ENCODE results near the gene AQP7.
"Not testable (repeated sequence)": the region's sequence is repeated elsewhere in the genome, so short reads cannot be mapped to it uniquely, and the experiment has no call there.

The AQP7 gene

GRCh38 chr9:33374634-33375237, 27.6 kb downstream of the AQP7 start:
- Histone ChIP-seq H3K27me3 (no peaks in the 10 kb centered on the region), H3K36me3 (peaks cover 17% of the 10 kb centered on the region), H3K4me3 (ENCODE audit: low read depth, low read length) (no peak overlapping the region), H3K9me3 (no peaks in the 10 kb centered on the region), H3K4me1 (peaks cover 15% of the 10 kb centered on the region)
- peak; percentile 80 for DNase-seq
- TF ChIP-seq CTCF (IDR thresholded peaks at IDR 0.05; ENCODE audit: low read depth, low read length): peak; percentile 97

- Histone ChIP-seq H3K36me3 (peaks cover 23% of the 10 kb centered on the region), H3K4me3 (ENCODE audit: low read depth, low read length) (no peak overlapping the region), H3K9me3 (no peaks in the 10 kb centered on the region), H3K4me1 (peaks cover 15% of the 10 kb centered on the region), H3K27me3 (no peaks in the 10 kb centered on the region)
- DNase-seq: no peak
- no peak for TF ChIP-seq CTCF (IDR thresholded peaks at IDR 0.05; ENCODE audit: low read depth, low read length)
Observed at GRCh38 chr9:33374190-33374589, 28.2 kb downstream of the AQP7 start.

- Histone ChIP-seq H3K9me3 (no peaks in the 10 kb centered on the region), H3K4me1 (peaks cover 15% of the 10 kb centered on the region), H3K36me3 (peaks cover 31% of the 10 kb centered on the region), H3K27me3 (no peaks in the 10 kb centered on the region), H3K4me3 (ENCODE audit: low read depth, low read length) (no peak overlapping the region)
- no peak for DNase-seq
- no peak for TF ChIP-seq CTCF (IDR thresholded peaks at IDR 0.05; ENCODE audit: low read depth, low read length)
Observed at GRCh38 chr9:33372900-33373299, 29.5 kb downstream of the AQP7 start.

GRCh38 chr9:33366979-33367480, 35.3 kb downstream of the AQP7 start:
- no peaks in the 10 kb centered on the region for H3K27me3 ChIP-seq
- H3K4me1 ChIP-seq: no peaks in the 10 kb centered on the region
- no peak for TF ChIP-seq CTCF (IDR thresholded peaks at IDR 0.05; ENCODE audit: low read depth, low read length)
- DNase-seq: no peak
- no peak overlapping the region for H3K4me3 ChIP-seq (ENCODE audit: low read depth, low read length)
- H3K9me3 ChIP-seq: no peaks in the 10 kb centered on the region
- H3K36me3 ChIP-seq: peaks cover 62% of the 10 kb centered on the region

GRCh38 chr9:33364814-33365213, 37.6 kb downstream of the AQP7 start:
- peaks cover 51% of the 10 kb centered on the region for H3K36me3 ChIP-seq
- DNase-seq; H3K9me3 ChIP-seq; H3K27me3 ChIP-seq; H3K4me1 ChIP-seq; H3K4me3 ChIP-seq (ENCODE audit: low read depth, low read length): not testable (repeated sequence)

GRCh38 chr9:33364127-33364526, 38.2 kb downstream of the AQP7 start:
- Histone ChIP-seq H3K4me1 (no peaks in the 10 kb centered on the region), H3K9me3 (no peaks in the 10 kb centered on the region), H3K36me3 (peaks cover 44% of the 10 kb centered on the region), H3K4me3 (ENCODE audit: low read depth, low read length) (no peak overlapping the region), H3K27me3 (no peaks in the 10 kb centered on the region)
- no peak for DNase-seq
- TF ChIP-seq CTCF (IDR thresholded peaks at IDR 0.05; ENCODE audit: low read depth, low read length): no peak

GRCh38 chr9:33358641-33359040, 43.7 kb downstream of the AQP7 start:
- not testable (repeated sequence) for H3K4me3 ChIP-seq (ENCODE audit: low read depth, low read length); DNase-seq; H3K27me3 ChIP-seq; H3K9me3 ChIP-seq
- Histone ChIP-seq H3K4me1 (peaks cover 12% of the 10 kb centered on the region), H3K36me3 (peaks cover 22% of the 10 kb centered on the region)
